HG02970 (cell line): ENCODE results near the gene ESYT1.

Source experiments
- ATAC-seq: cut with Tn5 transposase; IDR thresholded peaks from one replicate; pipeline ENCODE4 v1.9.1; 2021; ENCODE audit warnings: mild to moderate bottlenecking, moderate library complexity, moderate number of reproducible peaks; ENCODE audit not compliant: unreplicated experiment, low FRiP score

The ESYT1 gene

GRCh38 chr12:56127888-56128669 lies at the start of gene ESYT1:
TSS of gene ESYT1 (plus strand) at chr12:56128267. CDS start at chr12:56128320, 53 bp downstream.
- ATAC-seq, result peak; percentile 81

- ATAC-seq, result no peak
Measured at GRCh38 chr12:56078427-56078826, 49.6 kb upstream of the ESYT1 start.

- no peak for ATAC-seq
Measured at GRCh38 chr12:56078931-56079722, 48.9 kb upstream of the ESYT1 start.

- no peak for ATAC-seq
Measured at GRCh38 chr12:56079723-56080555, 48.1 kb upstream of the ESYT1 start, which contains the start of gene ERBB3. TSS of gene ERBB3 (plus strand) at chr12:56080165. CDS start at chr12:56080301, 136 bp downstream.

GRCh38 chr12:56080556-56081138 lies 47.4 kb upstream of the ESYT1 start:
- ATAC-seq, result no peak

GRCh38 chr12:56081393-56082347 lies 46.4 kb upstream of the ESYT1 start:
- ATAC-seq, result no peak

- ATAC-seq, result no peak
Measured at GRCh38 chr12:56082382-56082781, 45.7 kb upstream of the ESYT1 start.

- no peak for ATAC-seq
Measured at GRCh38 chr12:56082967-56083366, 45.1 kb upstream of the ESYT1 start.

GRCh38 chr12:56084958-56085543 lies 43.0 kb upstream of the ESYT1 start:
- no peak for ATAC-seq

- ATAC-seq, result no peak
Measured at GRCh38 chr12:56086096-56086495, 42.0 kb upstream of the ESYT1 start.

- no peak for ATAC-seq
Measured at GRCh38 chr12:56086608-56087007, 41.5 kb upstream of the ESYT1 start.

- no peak for ATAC-seq
Measured at GRCh38 chr12:56087220-56087619, 40.8 kb upstream of the ESYT1 start.

- ATAC-seq, result no peak
Measured at GRCh38 chr12:56097738-56098137, 30.3 kb upstream of the ESYT1 start.

GRCh38 chr12:56098592-56098991 lies 29.5 kb upstream of the ESYT1 start:
- no peak for ATAC-seq

- no peak for ATAC-seq
Measured at GRCh38 chr12:56099787-56100186, 28.3 kb upstream of the ESYT1 start.

GRCh38 chr12:56101045-56101444 lies 27.0 kb upstream of the ESYT1 start:
- ATAC-seq, result no peak

- no peak for ATAC-seq
Measured at GRCh38 chr12:56102683-56103065, 25.4 kb upstream of the ESYT1 start.

- ATAC-seq, result no peak
Measured at GRCh38 chr12:56103066-56103711, 24.9 kb upstream of the ESYT1 start.

GRCh38 chr12:56103823-56104108 lies 24.3 kb upstream of the ESYT1 start:
- ATAC-seq, result no peak
